Activated T-cell treated with anti-CD3 and anti-CD28 coated beads for 24 hours (primary cell): Measurements from ENCODE around the gene TGIF2.
"Not testable (repeated sequence)": the region's sequence is repeated elsewhere in the genome, so short reads cannot be mapped to it uniquely, and the experiment has no call there.

ENCODE experiments used
- DNase-seq: peaks from one replicate; pipeline ENCODE4 v3.0.0-alpha.2; 2020; ENCODE audit warnings: low read depth

Gene TGIF2

GRCh38 chr20:36547186-36548005, 26.0 kb upstream of the TGIF2 start:
- no peak for DNase-seq

GRCh38 chr20:36548006-36548315, 25.4 kb upstream of the TGIF2 start:
- DNase-seq, result no peak

GRCh38 chr20:36548704-36549627, 24.4 kb upstream of the TGIF2 start:
- no peak for DNase-seq

GRCh38 chr20:36549628-36549941, 23.8 kb upstream of the TGIF2 start:
- DNase-seq, result no peak

- DNase-seq, result no peak
Measured at GRCh38 chr20:36549942-36550789, 23.2 kb upstream of the TGIF2 start.

- no peak for DNase-seq
Measured at GRCh38 chr20:36550790-36551299, 22.6 kb upstream of the TGIF2 start.

GRCh38 chr20:36555248-36555647, 18.1 kb upstream of the TGIF2 start:
- DNase-seq, result no peak

GRCh38 chr20:36562724-36563123, 10.7 kb upstream of the TGIF2 start:
- no peak for DNase-seq

- DNase-seq, result no peak
Measured at GRCh38 chr20:36563374-36563773, 10.0 kb upstream of the TGIF2 start.

- not testable (repeated sequence) for DNase-seq
Measured at GRCh38 chr20:36564078-36564725, 9.2 kb upstream of the TGIF2 start.

- DNase-seq, result not testable (repeated sequence)
Measured at GRCh38 chr20:36564726-36565121, 8.7 kb upstream of the TGIF2 start.

GRCh38 chr20:36565520-36565919, 7.9 kb upstream of the TGIF2 start:
- DNase-seq, result no peak

- DNase-seq, result no peak
Measured at GRCh38 chr20:36569847-36570429, 3.5 kb upstream of the TGIF2 start.

GRCh38 chr20:36571564-36572504, 1.6 kb upstream of the TGIF2 start:
- DNase-seq, result no peak

- DNase-seq, result peak; percentile 64
Measured at GRCh38 chr20:36572701-36573102, 695 bp upstream of the TGIF2 start.

GRCh38 chr20:36573798-36574365, 485 bp downstream of the TGIF2 start:
- no peak for DNase-seq

GRCh38 chr20:36574366-36575135, 1.2 kb downstream of the TGIF2 start:
- peak; percentile 33 for DNase-seq

- no peak for DNase-seq
Measured at GRCh38 chr20:36576081-36576445, 2.7 kb downstream of the TGIF2 start.
